MCF 10A (cell line): Measurements from ENCODE around the gene ATP2A3. TPM values are rescaled to one million over a fixed set of nuclear protein-coding genes. Genes with fewer than 3 reads are reported as not detected.

Experiments
- BruUV-seq: library from RNA; stranded (reverse); fragments of 400-500 nt; replicated peaks from 2 replicates; lab custom pipeline; 2021; lab: Mats Ljungman, UMichigan
- CTCF ChIA-PET: fragments of 300-600 bp; sonication (Branson Sonifier 250); formaldehyde crosslinking; extraction: SDS; loops from one replicate; lab custom pipeline; 2021; ENCODE audit warnings: antibody characterized with exemption, inconsistent platforms; lab: Yijun Ruan, JAX
- POLR2A ChIA-PET: fragments of 300-600, 350-650 bp; sonication (Branson Sonifier 250); formaldehyde crosslinking; extraction: SDS; loops from one replicate; lab custom pipeline; 2020; ENCODE audit warnings: antibody characterized with exemption, inconsistent platforms; lab: Yijun Ruan, JAX
- DNase-seq: peaks from one replicate; pipeline ENCODE4 v3.0.0-alpha.2; 2018; ENCODE audit not compliant: unreplicated experiment
- H3K27ac Mint-ChIP-seq: one replicate; pipeline ENCODE4 v1.8.0; 2022; ENCODE audit warnings: mild to moderate bottlenecking, low read depth, mixed read lengths; ENCODE audit not compliant: unreplicated experiment
- H3K27me3 Mint-ChIP-seq: one replicate; pipeline ENCODE4 v1.8.0; 2022; ENCODE audit warnings: mixed read lengths; ENCODE audit not compliant: insufficient read depth, unreplicated experiment
- H3K36me3 Mint-ChIP-seq: one replicate; pipeline ENCODE4 v1.8.0; 2022; ENCODE audit warnings: mild to moderate bottlenecking, moderate library complexity, mixed read lengths; ENCODE audit not compliant: insufficient read depth, unreplicated experiment
- H3K4me1 Mint-ChIP-seq: one replicate; pipeline ENCODE4 v1.8.0; 2022; ENCODE audit warnings: mixed read lengths; ENCODE audit not compliant: insufficient read depth, unreplicated experiment
- H3K4me3 Mint-ChIP-seq: one replicate; pipeline ENCODE4 v1.8.0; 2022; ENCODE audit warnings: mild to moderate bottlenecking, moderate library complexity, mixed read lengths; ENCODE audit not compliant: unreplicated experiment
- H3K9me3 Mint-ChIP-seq: one replicate; pipeline ENCODE4 v1.8.0; 2022; ENCODE audit warnings: mixed read lengths; ENCODE audit not compliant: unreplicated experiment
- intact Hi-C: fragments of 100-400 bp; cut with micrococcal nuclease; formaldehyde crosslinking; loops from 2 replicates; pipeline ENCODE4 v1.14.1; 2022
- total RNA-seq: library from RNA; stranded (reverse); gene quantifications from 2 replicates; pipeline ENCODE4 v1.2.3, GENCODE V29; 2022
- TF ChIP-seq, protein P1 (sequence below): fragments of 200-600 bp; IDR thresholded peaks from one replicate; pipeline ENCODE4 v1.8.0; 2022; ENCODE audit warnings: antibody characterized with exemption, mild to moderate bottlenecking; ENCODE audit not compliant: unreplicated experiment

ATP2A3 gene
- total RNA-seq, 1 experiment from 2014 or later, result not detected

GRCh38 chr17:3875317-3875716 is 88.9 kb downstream of the ATP2A3 start:
- ChIA-PET CTCF (no interaction called here), POLR2A (interaction anchor here (1.1 kb wide), 1 partner anchor 29 kb away, joined by 3 read pairs; the partner anchor contains the start of gene NCBP3)
- no peaks in the 10 kb centered on the region for H3K27me3 Mint-ChIP-seq
- H3K9me3 Mint-ChIP-seq, result no peaks in the 10 kb centered on the region
- no peak overlapping the region for H3K27ac Mint-ChIP-seq
- no peak overlapping the region for H3K4me3 Mint-ChIP-seq
- H3K4me1 Mint-ChIP-seq, result no peaks in the 10 kb centered on the region
- no TSS peak for BruUV-seq
- peaks cover 58% of the 10 kb centered on the region for H3K36me3 Mint-ChIP-seq
- TF ChIP-seq, protein P1, sequence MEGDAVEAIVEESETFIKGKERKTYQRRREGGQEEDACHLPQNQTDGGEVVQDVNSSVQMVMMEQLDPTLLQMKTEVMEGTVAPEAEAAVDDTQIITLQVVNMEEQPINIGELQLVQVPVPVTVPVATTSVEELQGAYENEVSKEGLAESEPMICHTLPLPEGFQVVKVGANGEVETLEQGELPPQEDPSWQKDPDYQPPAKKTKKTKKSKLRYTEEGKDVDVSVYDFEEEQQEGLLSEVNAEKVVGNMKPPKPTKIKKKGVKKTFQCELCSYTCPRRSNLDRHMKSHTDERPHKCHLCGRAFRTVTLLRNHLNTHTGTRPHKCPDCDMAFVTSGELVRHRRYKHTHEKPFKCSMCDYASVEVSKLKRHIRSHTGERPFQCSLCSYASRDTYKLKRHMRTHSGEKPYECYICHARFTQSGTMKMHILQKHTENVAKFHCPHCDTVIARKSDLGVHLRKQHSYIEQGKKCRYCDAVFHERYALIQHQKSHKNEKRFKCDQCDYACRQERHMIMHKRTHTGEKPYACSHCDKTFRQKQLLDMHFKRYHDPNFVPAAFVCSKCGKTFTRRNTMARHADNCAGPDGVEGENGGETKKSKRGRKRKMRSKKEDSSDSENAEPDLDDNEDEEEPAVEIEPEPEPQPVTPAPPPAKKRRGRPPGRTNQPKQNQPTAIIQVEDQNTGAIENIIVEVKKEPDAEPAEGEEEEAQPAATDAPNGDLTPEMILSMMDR, result no peak
- intact Hi-C loops, result no loop called here
- no peak for DNase-seq

Other genes starting within 250 kb of the ATP2A3 start
- 3.7 and 6.4 TPM in 2 replicates for gene HASPIN, start 240.5 kb downstream of the ATP2A3 start, total RNA-seq
- 23.8 and 26.6 TPM in 2 replicates for gene ITGAE, start 163.2 kb downstream of the ATP2A3 start, total RNA-seq
- gene NCBP3, start 118.2 kb downstream of the ATP2A3 start, total RNA-seq, result 47.1 and 52.5 TPM in 2 replicates
- gene CAMKK1, start 71.4 kb downstream of the ATP2A3 start, total RNA-seq, result 3.8 and 4.3 TPM in 2 replicates
- not detected in 2 replicates for gene P2RX1, start 48.0 kb downstream of the ATP2A3 start, total RNA-seq
- gene ZZEF1, start 178.6 kb upstream of the ATP2A3 start, total RNA-seq, result 35.0 and 37.9 TPM in 2 replicates
- gene CYB5D2, start 178.8 kb upstream of the ATP2A3 start, total RNA-seq, result 13.8 and 17.6 TPM in 2 replicates